Thoracic aorta (tissue), 2 donors: Measurements from ENCODE around the gene GLT6D1. TPM values are rescaled to one million over a fixed set of nuclear protein-coding genes. Genes with fewer than 3 reads are reported as not detected.

Experiments
- ATAC-seq: fragments of 150-250 bp; one replicate; pipeline ENCODE4 v1.8.0; 2017; ENCODE audit warnings: low read depth; ENCODE audit not compliant: insufficient number of reproducible peaks, low FRiP score
- DNase-seq: peaks from one replicate; pipeline ENCODE4 v3.0.0-alpha.2; 2020; ENCODE audit warnings: low spot score
- H3K27ac ChIP-seq, 2 donors: fragments of 200-600 bp; sonication (generic); 1 replicate in 1 of 2; 2 replicates in 1 of 2; pipeline ENCODE4 v1.5.1; 2016; ENCODE audit warnings: mild to moderate bottlenecking in 2 of 2, moderate library complexity in 2 of 2
- H3K27me3 ChIP-seq: fragments of 200-600 bp; sonication (generic); replicated peaks from 2 replicates; pipeline ENCODE4 v1.6.0; 2016; ENCODE audit warnings: mild to moderate bottlenecking; ENCODE audit not compliant: insufficient read depth
- H3K36me3 ChIP-seq: fragments of 200-600 bp; sonication (generic); one replicate; pipeline ENCODE4 v1.5.1; 2016
- H3K4me1 ChIP-seq, 2 donors: fragments of 200-600 bp; sonication (generic); 1 replicate in 1 of 2; 2 replicates in 1 of 2; pipeline versions ENCODE4 v1.5.1 to v1.6.0; 2016; ENCODE audit warnings: low read depth in 2 of 2, mild to moderate bottlenecking in 1 of 2; ENCODE audit not compliant: control insufficient read depth in 1 of 2
- H3K4me3 ChIP-seq: fragments of 200-600 bp; sonication (generic); 2 replicates; pipeline ENCODE4 v1.5.1; 2016; ENCODE audit warnings: mild to moderate bottlenecking
- H3K9me3 ChIP-seq: fragments of 200-600 bp; sonication (generic); 2 replicates; pipeline ENCODE4 v1.5.1; 2016
- CTCF ChIP-seq: fragments of 200-600 bp; sonication (generic); IDR thresholded peaks from one replicate; pipeline ENCODE4 v1.5.1; 2019; ENCODE audit warnings: antibody characterized with exemption
- total RNA-seq, 2 donors: library from RNA; depleted of rRNA; stranded (reverse); fragments of >200 nt; gene quantifications; one replicate each; pipeline versions ENCODE4 v1.1.0 to v1.2.3, GENCODE V29; 2016

Gene GLT6D1, protein sequence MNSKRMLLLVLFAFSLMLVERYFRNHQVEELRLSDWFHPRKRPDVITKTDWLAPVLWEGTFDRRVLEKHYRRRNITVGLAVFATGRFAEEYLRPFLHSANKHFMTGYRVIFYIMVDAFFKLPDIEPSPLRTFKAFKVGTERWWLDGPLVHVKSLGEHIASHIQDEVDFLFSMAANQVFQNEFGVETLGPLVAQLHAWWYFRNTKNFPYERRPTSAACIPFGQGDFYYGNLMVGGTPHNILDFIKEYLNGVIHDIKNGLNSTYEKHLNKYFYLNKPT
- total RNA-seq, result not detected

GRCh38 chr9:135639196-135639595 lies at the start of gene GLT6D1:
Gene GLT6D1, minus strand, starts transcription at chr9:135639540. Its CDS starts 353 bp downstream, at chr9:135639187.
- ATAC-seq (no peak), DNase-seq (no peak)
- TF ChIP-seq CTCF, result no peak
- Histone ChIP-seq H3K27me3 (no peaks in the 10 kb centered on the region), H3K27ac (no peak within 1 kb of the TSS), H3K4me1 (no peaks in the 10 kb centered on the region), H3K36me3 (no peaks in the 10 kb centered on the region), H3K9me3 (peaks cover under 1% of the 10 kb centered on the region), H3K4me3 (no peak within 1 kb of the TSS)

GRCh38 chr9:135689011-135689410 lies 49.7 kb upstream of the GLT6D1 start:
- H3K27me3 ChIP-seq, result no peaks in the 10 kb centered on the region

DNA sequence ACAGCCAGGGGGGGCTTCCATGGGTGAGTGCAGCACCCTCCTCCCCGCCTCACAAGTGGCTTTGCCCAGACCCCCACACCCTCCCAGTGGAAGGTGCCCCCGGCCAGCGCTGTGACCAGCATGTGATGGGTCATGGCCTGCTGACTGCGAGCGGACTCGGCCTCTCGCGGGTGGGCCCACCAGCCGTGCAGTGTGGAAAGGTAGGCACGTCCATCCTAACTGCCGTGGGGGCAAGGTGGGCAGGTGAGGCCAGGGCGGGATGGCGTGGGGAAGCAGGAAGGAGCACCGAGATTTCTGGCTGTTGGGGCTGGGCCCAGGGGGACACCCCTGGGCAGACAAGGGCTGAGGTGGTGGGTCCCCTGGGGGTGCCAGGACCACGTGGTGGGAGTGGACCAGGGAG lies 47.9 kb upstream of the GLT6D1 start:
- no peak for TF ChIP-seq CTCF
- Histone ChIP-seq H3K36me3 (no peaks in the 10 kb centered on the region), H3K4me3 (no peak overlapping the region), H3K27me3 (no peaks in the 10 kb centered on the region), H3K4me1 (no peaks in the 10 kb centered on the region), H3K9me3 (no peaks in the 10 kb centered on the region), H3K27ac (no peak overlapping the region)
- ATAC-seq (no peak), DNase-seq (no peak)

More at GRCh38 chr9:135689011-135689410, 49.7 kb upstream of the GLT6D1 start:
- Histone ChIP-seq H3K4me1 (no peaks in the 10 kb centered on the region), H3K36me3 (no peaks in the 10 kb centered on the region), H3K27ac (no peak overlapping the region), H3K9me3 (no peaks in the 10 kb centered on the region), H3K4me3 (no peak overlapping the region)
- TF ChIP-seq CTCF, result no peak
- DNase-seq, result no peak
- ATAC-seq, result no peak

DNA sequence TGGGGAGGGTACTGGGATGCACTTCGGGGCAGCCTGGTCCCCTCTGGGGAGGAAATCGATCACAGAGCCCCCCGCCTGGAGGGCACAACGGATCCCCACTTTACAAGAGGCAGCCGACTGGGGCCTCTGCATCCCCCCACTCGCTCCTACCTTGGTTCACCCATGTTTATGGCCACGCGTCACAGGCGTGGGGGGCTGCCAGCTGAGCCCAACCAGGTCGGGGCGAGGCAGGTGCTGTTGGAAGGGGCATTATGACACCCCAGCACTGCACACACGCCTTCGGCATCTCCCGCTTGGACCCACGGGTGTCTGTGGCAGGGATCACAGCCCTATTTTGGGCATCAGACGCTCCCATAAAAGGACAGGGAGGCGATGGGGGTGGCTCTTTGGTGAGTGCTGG lies 45.4 kb upstream of the GLT6D1 start:
- Histone ChIP-seq H3K27ac (no peak overlapping the region), H3K4me1 (no peaks in the 10 kb centered on the region), H3K36me3 (no peaks in the 10 kb centered on the region), H3K4me3 (no peak overlapping the region), H3K9me3 (no peaks in the 10 kb centered on the region), H3K27me3 (no peaks in the 10 kb centered on the region)
- no peak for DNase-seq
- no peak for TF ChIP-seq CTCF
- no peak for ATAC-seq

DNA sequence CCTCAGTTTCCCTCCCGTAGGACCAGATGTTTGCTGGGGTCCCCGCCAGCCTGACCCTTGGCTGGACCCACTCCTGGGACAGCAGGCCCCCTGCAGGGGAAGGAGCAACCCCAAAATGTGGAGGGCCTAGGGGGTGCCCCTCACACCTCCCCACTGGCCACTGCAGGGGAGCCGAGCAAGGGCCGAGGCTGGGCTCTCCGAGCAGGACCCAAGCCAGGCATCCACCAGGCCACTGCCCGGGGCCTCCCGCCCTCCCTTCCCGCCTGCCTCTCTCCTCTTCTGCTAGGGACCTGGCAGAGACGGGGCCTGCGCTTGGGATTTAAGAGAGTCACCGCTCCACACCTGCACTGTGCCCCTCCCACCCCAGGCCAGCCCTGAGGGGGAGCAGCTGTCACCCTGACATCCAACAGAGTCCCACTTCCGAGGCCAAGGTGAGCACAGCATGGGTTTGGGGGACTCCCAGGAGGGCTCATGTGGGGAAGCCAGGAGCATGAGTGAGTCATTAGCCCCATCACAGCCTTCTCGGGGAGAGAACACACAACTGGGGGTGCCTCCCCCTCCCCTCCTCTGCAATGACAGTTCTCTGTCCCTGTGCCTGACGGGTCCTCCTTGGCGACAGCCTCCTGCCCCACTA lies 44.2 kb upstream of the GLT6D1 start:
- no peaks in the 10 kb centered on the region for H3K36me3 ChIP-seq
- H3K9me3 ChIP-seq, result no peaks in the 10 kb centered on the region
- no peak overlapping the region for H3K4me3 ChIP-seq
- no peaks in the 10 kb centered on the region for H3K4me1 ChIP-seq
- DNase-seq (no peak), ATAC-seq (no peak)
- TF ChIP-seq CTCF, result no peak
- H3K27me3 ChIP-seq, result no peaks in the 10 kb centered on the region
- no peak overlapping the region for H3K27ac ChIP-seq
